Measurements from ENCODE around the gene SPOCK1. TPM values are rescaled to one million over a fixed set of nuclear protein-coding genes. Genes with fewer than 3 reads are reported as not detected.

Gene SPOCK1
- total and polyA plus RNA-seq, 2 of the 4 experiments (the other 2 are of a cell fraction) = 5.0 to 20.3 TPM

DNA sequence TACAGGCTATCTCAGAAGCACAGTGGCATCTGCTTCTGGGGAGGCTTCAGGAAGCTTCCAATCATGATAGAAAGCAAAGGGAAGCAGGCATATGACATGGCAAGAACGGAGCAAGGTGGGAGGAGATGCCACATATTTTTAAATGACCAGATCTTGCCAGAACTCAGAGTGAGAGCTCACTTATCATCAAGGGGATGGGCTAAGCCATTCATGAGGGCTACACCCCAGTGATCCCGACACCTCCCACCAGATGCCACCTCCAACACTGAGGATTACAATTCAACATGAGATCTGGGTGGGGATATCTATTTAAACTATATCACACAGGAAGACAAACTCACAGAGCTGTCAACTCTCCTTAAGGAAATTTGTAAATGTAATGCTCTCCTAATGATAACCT, 258.8 kb downstream of the SPOCK1 start:
- no peaks in the 10 kb centered on the region for H3K79me1 ChIP-seq (ENCODE audit: low read depth in 1 of 2, low read length in 2 of 2)
- H4K91ac ChIP-seq (ENCODE audit: insufficient read depth, low read depth, low read length) = no peak overlapping the region
- no peak overlapping the region for H3K14ac ChIP-seq (replicated peaks; ENCODE audit: low read depth, low read length)
- H3K9ac ChIP-seq (ENCODE audit: low read depth, low read length) = no peak overlapping the region
- H4K5ac ChIP-seq (ENCODE audit: low read depth, low read length) = no peak overlapping the region
- no peaks in the 10 kb centered on the region for H3K36me3 ChIP-seq (ENCODE audit: control insufficient read depth, insufficient read depth, low read length)
- H2AK9ac ChIP-seq (replicated peaks; ENCODE audit: low read depth, low read length, poor library complexity) = no peak overlapping the region
- dilution Hi-C loops (cut with HindIII; ENCODE audit: low sequenced_read_pairs, unreplicated experiment) (no loop called here), intact Hi-C loops (cut with micrococcal nuclease) (no loop called here), in situ Hi-C loops (cut with MboI; ENCODE audit: low sequenced_read_pairs) (no loop called here)
- no peaks in the 10 kb centered on the region for H3K4me1 ChIP-seq (ENCODE audit: control insufficient read depth, insufficient read depth, low read length)
- H3K27me3 ChIP-seq (ENCODE audit: control insufficient read depth, insufficient read depth, low read length) = no peaks in the 10 kb centered on the region
- BruUV-seq (replicated peaks) = no TSS peak
- no peak overlapping the region for H2AK5ac ChIP-seq (ENCODE audit: low read depth, low read length)
- H2BK5ac ChIP-seq (ENCODE audit: low read depth, low read length, poor library complexity, severe bottlenecking) = no peak overlapping the region
- no peak overlapping the region for H3K27ac ChIP-seq (ENCODE audit: insufficient read depth, low read length)
- no peak for TF ChIP-seq MAFK (IDR thresholded peaks at IDR 0.05; ENCODE audit: low read depth, low read length)
- TF ChIP-seq NFE2L2 (IDR thresholded peaks at IDR 0.05; ENCODE audit: low read depth, low read length) = no peak
- TF ChIP-seq MXI1 (IDR thresholded peaks at IDR 0.05; ENCODE audit: borderline replicate concordance, low read depth, low read length) = no peak
- TF ChIP-seq, protein P1, sequence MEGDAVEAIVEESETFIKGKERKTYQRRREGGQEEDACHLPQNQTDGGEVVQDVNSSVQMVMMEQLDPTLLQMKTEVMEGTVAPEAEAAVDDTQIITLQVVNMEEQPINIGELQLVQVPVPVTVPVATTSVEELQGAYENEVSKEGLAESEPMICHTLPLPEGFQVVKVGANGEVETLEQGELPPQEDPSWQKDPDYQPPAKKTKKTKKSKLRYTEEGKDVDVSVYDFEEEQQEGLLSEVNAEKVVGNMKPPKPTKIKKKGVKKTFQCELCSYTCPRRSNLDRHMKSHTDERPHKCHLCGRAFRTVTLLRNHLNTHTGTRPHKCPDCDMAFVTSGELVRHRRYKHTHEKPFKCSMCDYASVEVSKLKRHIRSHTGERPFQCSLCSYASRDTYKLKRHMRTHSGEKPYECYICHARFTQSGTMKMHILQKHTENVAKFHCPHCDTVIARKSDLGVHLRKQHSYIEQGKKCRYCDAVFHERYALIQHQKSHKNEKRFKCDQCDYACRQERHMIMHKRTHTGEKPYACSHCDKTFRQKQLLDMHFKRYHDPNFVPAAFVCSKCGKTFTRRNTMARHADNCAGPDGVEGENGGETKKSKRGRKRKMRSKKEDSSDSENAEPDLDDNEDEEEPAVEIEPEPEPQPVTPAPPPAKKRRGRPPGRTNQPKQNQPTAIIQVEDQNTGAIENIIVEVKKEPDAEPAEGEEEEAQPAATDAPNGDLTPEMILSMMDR (conservative IDR thresholded peaks at IDR 0.05; ENCODE audit: low read depth, low read length) = no peak
- no peak for TF ChIP-seq RCOR1 (IDR thresholded peaks at IDR 0.05; ENCODE audit: insufficient replicate concordance, low read length)
- no peak for TF ChIP-seq SMC3 (IDR thresholded peaks at IDR 0.05; ENCODE audit: low read depth, low read length)
- no peak for TF ChIP-seq FOS (IDR thresholded peaks at IDR 0.05; ENCODE audit: low read depth, low read length)
- no peak for TF ChIP-seq RAD21 (IDR thresholded peaks at IDR 0.05; ENCODE audit: low read length)
- no peak for TF ChIP-seq POLR2A (IDR thresholded peaks at IDR 0.05; ENCODE audit: low read depth, low read length)
- TF ChIP-seq, protein P2, sequence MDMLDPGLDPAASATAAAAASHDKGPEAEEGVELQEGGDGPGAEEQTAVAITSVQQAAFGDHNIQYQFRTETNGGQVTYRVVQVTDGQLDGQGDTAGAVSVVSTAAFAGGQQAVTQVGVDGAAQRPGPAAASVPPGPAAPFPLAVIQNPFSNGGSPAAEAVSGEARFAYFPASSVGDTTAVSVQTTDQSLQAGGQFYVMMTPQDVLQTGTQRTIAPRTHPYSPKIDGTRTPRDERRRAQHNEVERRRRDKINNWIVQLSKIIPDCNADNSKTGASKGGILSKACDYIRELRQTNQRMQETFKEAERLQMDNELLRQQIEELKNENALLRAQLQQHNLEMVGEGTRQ (IDR thresholded peaks at IDR 0.05; ENCODE audit: low read depth, low read length) = no peak
- TF ChIP-seq RFX5 (IDR thresholded peaks at IDR 0.05; ENCODE audit: low read depth, low read length) = no peak
- no peak for TF ChIP-seq MAZ (IDR thresholded peaks at IDR 0.05; ENCODE audit: borderline replicate concordance, low read depth, low read length)
- TF ChIP-seq, protein P3, sequence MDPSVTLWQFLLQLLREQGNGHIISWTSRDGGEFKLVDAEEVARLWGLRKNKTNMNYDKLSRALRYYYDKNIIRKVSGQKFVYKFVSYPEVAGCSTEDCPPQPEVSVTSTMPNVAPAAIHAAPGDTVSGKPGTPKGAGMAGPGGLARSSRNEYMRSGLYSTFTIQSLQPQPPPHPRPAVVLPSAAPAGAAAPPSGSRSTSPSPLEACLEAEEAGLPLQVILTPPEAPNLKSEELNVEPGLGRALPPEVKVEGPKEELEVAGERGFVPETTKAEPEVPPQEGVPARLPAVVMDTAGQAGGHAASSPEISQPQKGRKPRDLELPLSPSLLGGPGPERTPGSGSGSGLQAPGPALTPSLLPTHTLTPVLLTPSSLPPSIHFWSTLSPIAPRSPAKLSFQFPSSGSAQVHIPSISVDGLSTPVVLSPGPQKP (IDR thresholded peaks at IDR 0.05; ENCODE audit: borderline replicate concordance, low read depth, low read length) = no peak
- no peak for TF ChIP-seq CEBPB (IDR thresholded peaks at IDR 0.05; ENCODE audit: low read depth, low read length)
- no peak overlapping the region for H2BK15ac ChIP-seq (ENCODE audit: low read depth, low read length)
- no peak overlapping the region for H3K4me2 ChIP-seq (ENCODE audit: low read depth, low read length)
- no peak overlapping the region for H3K18ac ChIP-seq (ENCODE audit: low read depth, low read length)
- no peak overlapping the region for H2BK120ac ChIP-seq (ENCODE audit: low read depth, low read length)
- DNase-seq (no peak), ATAC-seq (ENCODE audit: low read depth) (no peak)
- ChIA-PET CTCF (interaction anchor here (0.7 kb wide), 1 partner anchor 21 kb away, joined by 3 read pairs; no protein-coding TSS in a partner anchor), POLR2A (ENCODE audit: unreplicated experiment) (no interaction called here)
- no peak overlapping the region for H3K56ac ChIP-seq (ENCODE audit: extremely low read depth, insufficient read depth, low read length)
- no peak overlapping the region for H4K8ac ChIP-seq (ENCODE audit: low read depth in 2 of 2, low read length in 2 of 2)
- WGBS, 2 experiments (ENCODE audit: extremely low coverage in 2 of 2, insufficient read length in 1 of 2) = 0% methylated on average over 1 of the region's 2 CpGs; no CpG with 5 or more reads in 1 of the 2 experiments
- no peaks in the 10 kb centered on the region for H3K9me3 ChIP-seq (ENCODE audit: control insufficient read depth, insufficient read depth, low read length)
- H2BK20ac ChIP-seq (ENCODE audit: low read depth, low read length) = no peak overlapping the region
- no peak overlapping the region for H3K23ac ChIP-seq (ENCODE audit: low read depth, low read length)
- H2AFZ ChIP-seq (replicated peaks; ENCODE audit: low read length, poor library complexity) = no peak overlapping the region
- no peaks in the 10 kb centered on the region for H4K20me1 ChIP-seq (ENCODE audit: insufficient read depth, low read length)
- no peak overlapping the region for H3K4ac ChIP-seq (ENCODE audit: low read depth, low read length)
- H3K4me3 ChIP-seq (ENCODE audit: insufficient read depth, low read depth, low read length) = no peak overlapping the region
- no peaks in the 10 kb centered on the region for H3K9me1 ChIP-seq (ENCODE audit: insufficient read depth, low read length)

Data from IMR-90 (cell line).